Measurements from ENCODE around the gene AFF3. TPM values are rescaled to one million over a fixed set of nuclear protein-coding genes. Genes with fewer than 3 reads are reported as not detected.

Gene AFF3
- total and polyA plus RNA-seq, 2 experiments from 2014 or later = 7.3 to 7.8 TPM

DNA sequence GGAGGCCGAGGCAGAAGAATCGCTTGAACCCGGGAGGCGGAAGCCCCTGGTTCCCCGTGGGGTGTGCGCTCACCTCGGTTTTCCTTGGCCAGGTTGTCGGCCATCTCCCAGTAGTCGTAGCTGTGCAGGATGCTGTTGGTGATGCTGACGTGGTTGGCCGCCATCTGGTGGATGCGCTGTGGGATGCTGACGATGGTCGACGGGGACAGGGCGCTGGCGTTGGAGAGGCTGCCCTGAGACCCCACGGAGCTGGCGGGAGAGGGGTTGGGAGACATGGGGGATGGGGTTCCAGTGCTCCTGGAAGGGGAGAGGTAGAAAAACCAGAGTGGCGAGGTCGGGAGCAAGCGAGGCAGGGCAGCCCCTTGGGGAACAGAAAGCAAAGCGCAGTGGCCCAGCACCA, 588.2 kb downstream of the AFF3 start:
- Histone ChIP-seq H3K9me2 (replicated peaks; ENCODE audit: insufficient read depth) (no peaks in the 10 kb centered on the region), H3K9me3 (ENCODE audit: low read depth) (no peaks in the 10 kb centered on the region), H3K27ac (no peak overlapping the region), H3K4me1 (ENCODE audit: insufficient read depth) (peaks cover under 1% of the 10 kb centered on the region), H3K79me2 (no peaks in the 10 kb centered on the region), H2AFZ (no peak overlapping the region), H3K4me3 (no peak overlapping the region), H3K27me3 (peaks cover 14% of the 10 kb centered on the region), H4K20me1 (ENCODE audit: insufficient read depth, poor library complexity, severe bottlenecking) (no peaks in the 10 kb centered on the region), H3K4me2 (peak overlapping the region; percentile 67), H3K36me3 (replicated peaks; ENCODE audit: insufficient read depth, low read depth) (no peaks in the 10 kb centered on the region)
- TF ChIP-seq, protein P1, sequence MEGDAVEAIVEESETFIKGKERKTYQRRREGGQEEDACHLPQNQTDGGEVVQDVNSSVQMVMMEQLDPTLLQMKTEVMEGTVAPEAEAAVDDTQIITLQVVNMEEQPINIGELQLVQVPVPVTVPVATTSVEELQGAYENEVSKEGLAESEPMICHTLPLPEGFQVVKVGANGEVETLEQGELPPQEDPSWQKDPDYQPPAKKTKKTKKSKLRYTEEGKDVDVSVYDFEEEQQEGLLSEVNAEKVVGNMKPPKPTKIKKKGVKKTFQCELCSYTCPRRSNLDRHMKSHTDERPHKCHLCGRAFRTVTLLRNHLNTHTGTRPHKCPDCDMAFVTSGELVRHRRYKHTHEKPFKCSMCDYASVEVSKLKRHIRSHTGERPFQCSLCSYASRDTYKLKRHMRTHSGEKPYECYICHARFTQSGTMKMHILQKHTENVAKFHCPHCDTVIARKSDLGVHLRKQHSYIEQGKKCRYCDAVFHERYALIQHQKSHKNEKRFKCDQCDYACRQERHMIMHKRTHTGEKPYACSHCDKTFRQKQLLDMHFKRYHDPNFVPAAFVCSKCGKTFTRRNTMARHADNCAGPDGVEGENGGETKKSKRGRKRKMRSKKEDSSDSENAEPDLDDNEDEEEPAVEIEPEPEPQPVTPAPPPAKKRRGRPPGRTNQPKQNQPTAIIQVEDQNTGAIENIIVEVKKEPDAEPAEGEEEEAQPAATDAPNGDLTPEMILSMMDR (IDR thresholded peaks at IDR 0.05; ENCODE audit: poor library complexity) = peak; percentile 41
- TF ChIP-seq EZH2phosphoT487 (IDR thresholded peaks at IDR 0.05; ENCODE audit: low read depth, severe bottlenecking, unreplicated experiment) = no peak
- whole genome bisulfite sequencing (ENCODE audit: low lambda C conversion rate, missing lambda C conversion rate) = 31% methylated on average over 23 of the region's 23 CpGs
- DNase-seq (ENCODE audit: low spot score) = peak; percentile 45

- Histone ChIP-seq H3K36me3 (replicated peaks; ENCODE audit: insufficient read depth, low read depth) (no peaks in the 10 kb centered on the region), H3K79me2 (no peaks in the 10 kb centered on the region), H3K4me2 (no peak overlapping the region), H3K4me1 (ENCODE audit: insufficient read depth) (no peaks in the 10 kb centered on the region), H3K27ac (no peak overlapping the region), H3K27me3 (peaks cover 14% of the 10 kb centered on the region), H3K9me3 (ENCODE audit: low read depth) (no peaks in the 10 kb centered on the region), H3K4me3 (no peak overlapping the region), H4K20me1 (ENCODE audit: insufficient read depth, poor library complexity, severe bottlenecking) (no peaks in the 10 kb centered on the region), H3K9me2 (replicated peaks; ENCODE audit: insufficient read depth) (no peaks in the 10 kb centered on the region), H2AFZ (no peak overlapping the region)
- DNase-seq (ENCODE audit: low spot score) = no peak
- no peak for TF ChIP-seq EZH2phosphoT487 (IDR thresholded peaks at IDR 0.05; ENCODE audit: low read depth, severe bottlenecking, unreplicated experiment)
- no peak for TF ChIP-seq EZH2 (IDR thresholded peaks at IDR 0.05; ENCODE audit: borderline replicate concordance)
- TF ChIP-seq, protein P1 (IDR thresholded peaks at IDR 0.05; ENCODE audit: poor library complexity) = no peak
- 100% methylated on average over 2 of the region's 2 CpGs for WGBS (ENCODE audit: low lambda C conversion rate, missing lambda C conversion rate)
Observed at GRCh38 chr2:99552529-99552928, 589.9 kb downstream of the AFF3 start.

- Histone ChIP-seq H3K4me3 (no peak overlapping the region), H3K36me3 (replicated peaks; ENCODE audit: insufficient read depth, low read depth) (no peaks in the 10 kb centered on the region), H3K79me2 (no peaks in the 10 kb centered on the region), H3K4me2 (no peak overlapping the region), H3K9me3 (ENCODE audit: low read depth) (no peaks in the 10 kb centered on the region), H4K20me1 (ENCODE audit: insufficient read depth, poor library complexity, severe bottlenecking) (no peaks in the 10 kb centered on the region), H3K27me3 (peaks cover 9% of the 10 kb centered on the region), H3K9me2 (replicated peaks; ENCODE audit: insufficient read depth) (no peaks in the 10 kb centered on the region), H3K27ac (no peak overlapping the region), H2AFZ (no peak overlapping the region), H3K4me1 (ENCODE audit: insufficient read depth) (no peaks in the 10 kb centered on the region)
- no peak for DNase-seq (ENCODE audit: low spot score)
- TF ChIP-seq EZH2phosphoT487 (IDR thresholded peaks at IDR 0.05; ENCODE audit: low read depth, severe bottlenecking, unreplicated experiment) = no peak
- WGBS (ENCODE audit: low lambda C conversion rate, missing lambda C conversion rate) = 79% methylated on average over 5 of the region's 5 CpGs
Observed at GRCh38 chr2:99550368-99550767, 592.0 kb downstream of the AFF3 start.

DNA sequence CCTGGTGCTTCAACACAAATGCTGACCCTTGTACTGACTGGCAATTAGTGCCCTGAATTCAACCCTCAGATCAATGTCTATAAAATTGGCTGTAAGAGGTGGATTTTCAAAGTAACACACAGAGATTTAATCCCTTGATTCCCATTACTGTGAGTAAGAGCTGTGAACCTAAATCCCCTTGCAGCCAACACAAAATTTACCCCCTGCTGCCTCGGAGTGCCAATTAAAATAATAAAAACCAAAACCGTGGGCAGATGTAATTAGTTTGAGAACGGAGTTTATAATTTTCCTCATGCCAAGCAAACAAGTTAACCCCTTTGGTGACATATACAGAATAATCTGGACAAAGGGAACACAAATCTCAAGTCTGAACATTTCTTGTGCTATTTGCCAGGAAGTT, 596.8 kb downstream of the AFF3 start:
- no peaks in the 10 kb centered on the region for H3K9me2 ChIP-seq (replicated peaks; ENCODE audit: insufficient read depth)
- H2AFZ ChIP-seq = no peak overlapping the region
- no peaks in the 10 kb centered on the region for H3K79me2 ChIP-seq
- WGBS (ENCODE audit: low lambda C conversion rate, missing lambda C conversion rate) = 62% methylated on average over 3 of the region's 3 CpGs
- TF ChIP-seq EZH2 (IDR thresholded peaks at IDR 0.05; ENCODE audit: borderline replicate concordance) = no peak
- H3K9me3 ChIP-seq (ENCODE audit: low read depth) = no peaks in the 10 kb centered on the region
- H3K27me3 ChIP-seq = no peaks in the 10 kb centered on the region
- H3K4me2 ChIP-seq = no peak overlapping the region
- DNase-seq (ENCODE audit: low spot score) = no peak
- no peaks in the 10 kb centered on the region for H4K20me1 ChIP-seq (ENCODE audit: insufficient read depth, poor library complexity, severe bottlenecking)
- H3K4me1 ChIP-seq (ENCODE audit: insufficient read depth) = no peaks in the 10 kb centered on the region
- H3K27ac ChIP-seq = no peak overlapping the region
- H3K36me3 ChIP-seq (replicated peaks; ENCODE audit: insufficient read depth, low read depth) = no peaks in the 10 kb centered on the region
- H3K4me3 ChIP-seq = no peak overlapping the region

Measured in hepatocyte (in vitro differentiated cells).